HAP-1 (cell line): ENCODE results near the gene NOL12.
"Not testable (repeated sequence)": the region's sequence is repeated elsewhere in the genome, so short reads cannot be mapped to it uniquely, and the experiment has no call there.

ENCODE experiments used
- DNase-seq, 2 experiments: peaks; one replicate each; pipeline ENCODE4 v3.0.0-alpha.2; 2016 to 2020; ENCODE audit warnings: low spot score in 2 of 2
- H3K27me3 ChIP-seq: fragments of 250-450 bp; sonication (Bioruptor Pico); 2 replicates; pipeline ENCODE4 v1.5.1; 2020; ENCODE audit warnings: low read depth, mild to moderate bottlenecking, moderate library complexity
- H3K36me3 ChIP-seq: fragments of 250-450 bp; sonication (Bioruptor Pico); replicated peaks from 2 replicates; pipeline ENCODE4 v1.5.1; 2020; ENCODE audit warnings: mild to moderate bottlenecking
- H3K4me1 ChIP-seq: fragments of 250-450 bp; sonication (Bioruptor Pico); 2 replicates; pipeline ENCODE4 v1.5.1; 2020; ENCODE audit warnings: mild to moderate bottlenecking
- H3K4me3 ChIP-seq: fragments of 250-450 bp; sonication (Bioruptor Pico); 2 replicates; pipeline ENCODE4 v1.5.1; 2020; ENCODE audit warnings: mild to moderate bottlenecking, moderate library complexity
- H3K9me3 ChIP-seq: fragments of 250-450 bp; sonication (Bioruptor Pico); 2 replicates; pipeline ENCODE4 v1.5.1; 2020; ENCODE audit warnings: mild to moderate bottlenecking, moderate library complexity
- in situ Hi-C: fragments of 300-500 bp; cut with MboI; formaldehyde crosslinking; loops from 3 replicates; pipeline ENCODE4 v1.14.3; 2020; ENCODE audit warnings: low sequenced_read_pairs, inconsistent platforms, mixed read lengths

NOL12 gene

DNA sequence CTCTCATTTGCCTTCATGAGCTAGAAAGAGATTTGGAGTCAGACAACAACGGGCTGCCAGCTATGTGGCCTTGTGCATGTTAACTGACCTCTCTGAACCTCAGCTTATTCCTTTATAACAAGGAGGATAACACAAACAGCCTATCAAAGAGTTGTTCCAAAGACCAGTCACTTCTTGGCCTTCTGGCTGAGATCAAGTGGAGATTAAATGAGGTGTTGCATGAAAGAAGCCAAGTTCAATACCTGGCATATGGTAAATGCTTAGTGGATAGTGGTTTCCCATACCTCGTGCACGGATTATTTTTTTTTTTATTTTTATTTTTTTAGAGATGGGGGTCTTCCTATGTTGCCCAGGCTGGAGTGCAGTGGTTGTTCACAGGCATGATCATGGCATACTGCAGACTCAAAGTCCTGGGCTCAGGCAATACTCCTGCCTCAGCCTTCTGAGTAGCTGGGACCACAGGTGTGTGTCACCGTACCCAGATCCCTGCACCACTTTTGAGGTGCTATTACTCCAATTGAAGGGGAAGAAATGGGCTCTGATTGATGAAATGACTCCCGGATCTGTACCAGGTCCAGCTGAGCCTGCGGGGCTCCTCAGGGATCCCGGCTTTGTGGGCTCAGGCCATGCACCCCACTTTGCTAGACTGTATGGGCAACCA lies 5.8 kb upstream of the NOL12 start:
- Histone ChIP-seq H3K4me1 (peaks cover 17% of the 10 kb centered on the region), H3K27me3 (no peaks in the 10 kb centered on the region), H3K9me3 (no peaks in the 10 kb centered on the region), H3K36me3 (no peaks in the 10 kb centered on the region), H3K4me3 (no peak overlapping the region)
- in situ Hi-C loops, result no loop called here
- no peak for DNase-seq

DNA sequence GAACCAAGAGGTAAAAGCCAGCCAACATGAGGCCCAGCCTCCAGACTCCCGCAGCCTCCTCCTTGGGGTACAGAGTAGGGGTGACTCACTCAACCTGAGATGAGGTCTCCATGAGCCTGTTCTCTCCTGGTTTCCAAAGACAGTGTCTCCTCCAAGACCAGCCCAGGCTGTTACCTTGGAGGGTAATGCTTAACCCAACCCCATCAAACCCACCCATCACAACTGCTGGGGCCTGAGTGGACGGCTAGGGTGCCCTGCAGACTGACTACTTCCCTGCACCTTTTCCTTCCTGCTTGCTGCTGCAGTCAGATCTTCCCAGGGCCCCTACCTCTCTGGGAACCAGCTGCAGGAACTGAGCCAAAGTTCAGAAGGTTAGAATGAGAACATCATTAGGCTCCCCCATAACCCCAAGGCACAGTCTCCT lies 5.1 kb upstream of the NOL12 start:
- in situ Hi-C loops, result no loop called here
- no peak for DNase-seq
- Histone ChIP-seq H3K9me3 (no peaks in the 10 kb centered on the region), H3K4me1 (peaks cover 14% of the 10 kb centered on the region), H3K4me3 (no peak overlapping the region), H3K36me3 (no peaks in the 10 kb centered on the region), H3K27me3 (no peaks in the 10 kb centered on the region)

DNA sequence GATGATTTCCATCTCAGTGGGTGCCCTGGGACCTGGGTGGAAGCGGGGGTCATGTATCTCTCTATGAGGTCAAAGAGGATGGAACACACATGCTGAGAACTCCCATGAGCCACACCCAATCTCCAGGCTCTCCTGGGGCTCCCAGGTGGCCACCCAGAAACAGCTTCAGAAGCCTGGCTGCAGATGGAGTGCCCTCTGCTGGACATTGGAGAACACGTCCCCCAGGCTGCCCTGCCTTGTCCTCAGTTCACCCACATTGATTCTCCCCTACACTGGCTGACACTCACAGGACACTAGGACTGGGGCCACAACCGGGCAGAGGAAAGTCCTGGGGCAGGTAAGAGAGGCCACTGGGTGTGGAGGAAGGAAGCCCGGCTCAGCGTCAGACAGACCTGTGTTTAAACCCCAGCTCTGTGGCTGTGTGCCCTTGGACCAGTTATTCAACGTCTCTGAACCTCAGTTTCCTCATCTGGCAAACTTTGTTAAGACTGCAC lies 4.5 kb upstream of the NOL12 start:
- Histone ChIP-seq H3K9me3 (no peaks in the 10 kb centered on the region), H3K4me1 (peaks cover 9% of the 10 kb centered on the region), H3K27me3 (no peaks in the 10 kb centered on the region), H3K4me3 (no peak overlapping the region), H3K36me3 (no peaks in the 10 kb centered on the region; the same call in 1 of the 2 replicates)
- peak; percentile 72 to 87 for DNase-seq
- in situ Hi-C loops, result no loop called here

DNA sequence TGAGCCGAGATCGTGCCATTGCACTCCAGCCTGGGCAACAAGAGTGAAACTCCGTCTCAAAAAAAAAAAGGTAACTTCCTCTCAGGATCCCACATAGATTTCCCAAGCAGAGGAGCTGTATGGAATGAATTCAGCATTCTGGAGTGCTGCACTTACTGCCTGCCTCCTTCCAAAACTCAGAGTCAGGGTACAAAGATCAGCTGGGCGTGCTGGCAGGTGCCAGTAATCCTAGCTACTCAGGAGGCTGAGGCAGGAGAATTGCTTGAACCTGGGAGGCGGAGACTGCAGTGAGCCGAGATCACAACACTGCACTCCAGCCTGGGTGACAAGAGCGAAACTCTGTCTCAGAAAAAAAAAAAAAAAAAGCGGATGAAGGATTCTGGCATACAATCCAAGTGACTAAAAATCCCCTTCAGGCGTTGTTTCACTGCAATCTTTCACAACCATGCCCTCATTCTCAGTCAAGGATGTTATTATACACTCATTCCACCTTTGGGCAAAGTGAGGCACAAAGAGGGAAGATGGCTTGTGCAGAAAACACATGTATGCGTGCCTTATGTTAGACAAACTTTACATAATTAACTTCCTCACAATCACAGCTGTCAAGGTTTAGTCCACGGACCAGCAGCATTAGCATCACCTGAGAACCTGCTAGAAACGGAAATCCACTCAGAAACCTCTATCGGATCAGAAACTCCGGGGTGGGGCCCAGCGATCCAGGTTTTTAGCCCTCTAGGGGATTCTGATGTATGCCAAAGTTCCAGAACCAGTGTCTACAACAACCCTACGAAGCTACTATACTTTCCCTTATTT lies 1.1 kb upstream of the NOL12 start:
- in situ Hi-C loops, result no loop called here
- Histone ChIP-seq H3K9me3 (no peaks in the 10 kb centered on the region), H3K27me3 (no peaks in the 10 kb centered on the region), H3K4me3 (no peak overlapping the region), H3K4me1 (peaks cover 2% of the 10 kb centered on the region; the same call in 1 of the 2 replicates), H3K36me3 (peaks cover 18% of the 10 kb centered on the region)
- no peak for DNase-seq

DNA sequence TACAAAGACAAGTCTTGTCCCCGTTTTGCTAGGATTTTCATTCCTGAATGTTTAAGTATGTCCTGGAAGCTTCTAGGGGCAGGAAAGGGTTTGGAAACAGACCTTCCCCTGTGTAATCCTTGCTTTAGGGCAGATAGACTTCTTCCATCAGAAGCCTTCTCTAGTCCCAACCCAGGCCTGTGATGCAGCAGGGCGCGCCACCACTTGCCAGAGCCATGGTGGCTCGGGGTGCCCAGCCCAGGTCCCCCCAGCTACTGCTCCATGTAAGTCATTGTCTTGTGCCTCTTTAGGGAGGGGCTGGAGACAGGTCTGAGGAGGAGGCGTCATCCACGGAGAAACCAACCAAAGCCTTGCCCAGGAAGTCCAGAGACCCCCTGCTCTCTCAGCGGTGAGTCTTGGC lies 4.3 kb downstream of the NOL12 start:
- H3K9me3 ChIP-seq, result no peaks in the 10 kb centered on the region
- in situ Hi-C loops, result no loop called here
- no peak for DNase-seq
- H3K4me1 ChIP-seq, result peaks cover 2% of the 10 kb centered on the region; the same call in 1 of the 2 replicates
- H3K4me3 ChIP-seq, result no peak overlapping the region
- peaks cover 52% of the 10 kb centered on the region for H3K36me3 ChIP-seq
- no peaks in the 10 kb centered on the region for H3K27me3 ChIP-seq

DNA sequence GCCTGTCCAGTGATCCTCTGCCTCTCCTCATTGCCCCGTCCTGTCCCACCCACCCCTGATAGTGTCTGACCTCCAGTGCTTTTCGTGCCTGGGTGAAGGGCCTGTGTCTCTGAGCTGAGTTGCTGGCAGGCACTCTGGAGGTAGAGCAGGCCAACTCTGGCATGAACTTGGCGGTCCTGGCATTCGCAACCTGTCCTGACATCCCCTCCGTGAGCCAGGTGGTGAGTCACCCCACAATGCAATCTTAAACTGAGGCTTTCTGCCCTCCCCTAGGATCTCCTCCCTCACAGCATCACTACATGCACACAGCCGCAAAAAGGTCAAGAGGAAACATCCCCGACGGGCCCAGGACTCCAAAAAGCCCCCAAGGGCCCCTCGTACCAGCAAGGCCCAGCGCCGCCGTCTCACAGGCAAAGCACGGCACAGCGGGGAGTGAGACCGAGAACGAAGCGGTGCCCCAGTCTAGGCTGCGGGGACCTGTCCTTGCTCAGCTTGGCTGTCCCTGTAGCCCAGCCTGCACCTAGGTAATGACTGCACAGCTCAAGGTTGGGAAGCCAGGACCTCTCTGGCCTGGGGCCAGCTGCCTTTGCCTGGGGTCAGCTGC lies 4.9 kb downstream of the NOL12 start:
- Histone ChIP-seq H3K36me3 (peaks cover 52% of the 10 kb centered on the region), H3K9me3 (no peaks in the 10 kb centered on the region), H3K4me1 (peaks cover under 1% of the 10 kb centered on the region; the same call in 1 of the 2 replicates), H3K4me3 (no peak overlapping the region), H3K27me3 (no peaks in the 10 kb centered on the region)
- in situ Hi-C loops, result no loop called here
- DNase-seq, result no peak

DNA sequence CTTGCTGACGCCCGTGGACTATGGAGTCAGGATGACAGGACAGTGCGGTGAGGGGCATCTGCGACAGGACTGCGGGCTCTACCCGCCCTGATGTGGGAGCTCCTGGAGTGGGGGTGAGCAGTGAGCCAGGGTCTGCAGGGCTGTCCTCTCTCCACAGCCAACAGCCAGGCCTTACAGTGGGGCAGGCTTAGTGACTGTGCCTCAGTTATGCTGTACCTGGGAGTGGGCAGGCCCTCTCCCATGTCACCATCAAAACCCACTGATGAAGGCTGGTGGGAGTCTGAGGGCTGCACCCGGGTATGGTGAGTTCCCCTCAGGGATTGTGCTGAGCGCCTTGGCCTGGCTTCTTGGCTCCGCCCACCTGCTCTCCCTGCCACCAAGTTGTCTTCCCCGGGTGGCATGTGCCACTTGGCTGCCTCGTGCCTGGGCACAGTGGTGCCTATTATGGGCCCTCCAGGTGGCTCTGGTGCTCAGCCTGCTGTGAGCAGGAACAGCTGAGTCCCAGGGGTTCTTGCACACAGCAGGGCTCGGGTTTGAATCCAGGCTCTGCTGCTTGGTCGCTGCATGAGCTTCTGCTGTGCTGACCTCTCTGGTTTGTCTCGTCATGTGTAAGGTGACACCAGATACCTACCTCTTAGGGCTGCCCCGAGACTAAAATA lies 6.6 kb downstream of the NOL12 start:
- in situ Hi-C loops, result no loop called here

DNA sequence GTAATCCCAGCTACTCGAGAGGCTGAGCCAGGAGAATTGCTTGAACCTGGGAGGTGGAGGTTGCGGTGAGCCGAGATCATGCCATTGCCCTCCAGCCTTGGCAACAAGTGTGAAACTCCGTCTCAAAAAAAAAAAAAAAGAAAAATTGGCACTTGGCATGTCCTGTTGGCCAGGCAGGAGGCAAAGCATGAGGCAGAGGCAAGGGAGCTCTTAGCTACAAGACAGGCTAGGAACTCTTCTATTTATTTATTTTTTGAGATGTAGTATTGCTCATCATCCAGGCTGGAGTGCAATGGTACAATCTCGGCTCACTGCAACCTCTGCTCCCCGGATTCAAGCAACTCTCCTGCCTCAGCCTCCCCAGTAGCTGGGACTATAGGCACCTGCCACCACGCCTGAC lies 8.0 kb downstream of the NOL12 start:
- H3K27me3 ChIP-seq, H3K4me3 ChIP-seq, DNase-seq, in situ Hi-C loops, H3K9me3 ChIP-seq, H3K4me1 ChIP-seq: not testable (repeated sequence)
- H3K36me3 ChIP-seq, result peaks cover 41% of the 10 kb centered on the region

More for the DNA sequence above, 6.6 kb downstream of the NOL12 start:
- H3K27me3 ChIP-seq, result no peaks in the 10 kb centered on the region
- H3K4me1 ChIP-seq, result peaks cover 5% of the 10 kb centered on the region
- no peak overlapping the region for H3K4me3 ChIP-seq
- no peak for DNase-seq
- H3K9me3 ChIP-seq, result no peaks in the 10 kb centered on the region
- peaks cover 52% of the 10 kb centered on the region for H3K36me3 ChIP-seq

DNA sequence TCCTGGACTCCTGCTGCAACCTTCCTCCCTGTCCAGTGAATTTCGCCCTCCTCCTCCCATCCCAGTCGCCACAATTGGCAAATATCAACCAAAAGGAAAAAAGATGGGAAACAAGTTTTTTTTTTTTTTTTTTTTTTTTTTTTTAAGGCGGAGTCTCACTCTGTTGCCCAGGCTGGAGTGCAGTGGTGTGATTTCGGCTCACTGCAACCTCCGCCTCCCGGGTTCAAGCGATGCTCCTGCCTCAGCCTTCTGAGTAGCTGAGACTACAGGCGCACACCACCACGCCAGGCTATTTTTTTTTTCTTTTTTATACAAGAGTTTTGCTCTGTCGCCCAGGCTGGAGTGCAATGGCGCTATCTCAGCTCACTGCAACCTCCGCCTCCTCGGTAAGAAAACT lies 10.1 kb downstream of the NOL12 start:
- DNase-seq, H3K4me3 ChIP-seq, H3K27me3 ChIP-seq, in situ Hi-C loops, H3K9me3 ChIP-seq, H3K4me1 ChIP-seq: not testable (repeated sequence)
- peaks cover 24% of the 10 kb centered on the region for H3K36me3 ChIP-seq

DNA sequence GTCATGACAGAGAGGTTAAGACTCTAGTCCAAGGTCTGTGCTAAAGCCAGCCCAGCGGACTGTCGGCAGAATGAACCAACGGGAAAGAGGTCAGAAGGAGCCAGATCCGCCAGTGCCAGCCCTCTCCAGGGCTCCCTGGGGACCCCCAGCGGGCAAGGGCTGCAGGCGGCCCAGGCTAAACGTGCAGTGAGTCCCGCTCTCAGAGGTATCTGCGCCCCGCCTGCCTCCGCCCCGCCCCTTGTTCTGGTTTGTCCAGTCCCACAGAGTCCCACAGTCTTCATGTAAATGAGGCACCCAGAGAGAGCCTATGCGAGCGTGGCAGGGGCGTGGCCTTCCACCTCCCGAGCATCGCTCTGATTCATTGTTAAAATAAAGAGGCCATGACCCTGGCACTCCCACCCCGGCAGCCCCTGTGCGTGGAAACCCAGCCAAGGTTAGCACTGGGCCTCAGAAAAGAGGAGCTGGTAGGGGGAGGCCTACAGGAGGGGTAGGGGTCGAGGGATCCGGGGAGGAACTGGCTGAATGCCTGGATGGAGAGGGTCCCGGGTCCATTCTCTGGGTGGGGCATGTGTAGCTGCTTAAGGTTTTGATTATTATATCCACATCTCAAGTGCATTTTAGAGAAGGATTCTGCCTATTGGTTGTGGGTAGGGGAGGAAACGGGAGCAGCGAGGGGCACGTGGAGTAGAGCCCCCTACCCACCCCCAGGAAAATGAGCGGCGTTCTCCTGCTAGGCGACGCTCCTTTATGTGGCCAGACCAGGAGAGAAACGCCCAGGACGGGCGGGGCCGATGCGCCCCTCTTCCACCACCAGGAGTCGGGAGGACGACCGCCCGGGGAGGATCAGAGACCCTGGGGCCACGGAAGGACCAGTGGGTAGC lies 10.8 kb downstream of the NOL12 start, which contains the start of gene TRIOBP:
TSS of gene TRIOBP (plus strand) at position 392 of the 881 bp plus-strand sequence. CDS start 4,318 bp downstream, outside the sequence.
- in situ Hi-C loops, result no loop called here
- H3K4me3 ChIP-seq, result no peak within 1 kb of the TSS; the same call in 1 of the 2 replicates
- peaks cover 5% of the 10 kb centered on the region for H3K4me1 ChIP-seq
- no peaks in the 10 kb centered on the region for H3K27me3 ChIP-seq
- DNase-seq, result peak; percentile 98 to 100
- peaks cover 21% of the 10 kb centered on the region for H3K36me3 ChIP-seq
- H3K9me3 ChIP-seq, result no peaks in the 10 kb centered on the region

DNA sequence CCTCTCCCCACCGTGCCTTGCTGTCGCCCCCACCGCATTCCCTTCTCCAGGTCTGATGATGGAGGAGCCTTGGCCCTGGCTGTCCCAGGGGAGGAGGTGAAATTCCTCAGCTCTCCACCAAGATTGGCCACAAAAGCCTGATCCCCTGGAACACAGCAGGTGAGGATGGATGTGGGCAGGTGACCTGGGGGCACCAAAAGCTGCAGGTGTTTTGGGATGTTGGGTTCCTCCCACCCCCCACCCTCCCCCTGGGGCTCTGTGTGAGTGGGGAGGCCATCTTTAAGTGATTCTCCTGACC lies 11.3 kb downstream of the NOL12 start:
- in situ Hi-C loops, result no loop called here
- Histone ChIP-seq H3K4me3 (no peak overlapping the region), H3K9me3 (no peaks in the 10 kb centered on the region), H3K4me1 (peaks cover 5% of the 10 kb centered on the region), H3K36me3 (peaks cover 15% of the 10 kb centered on the region), H3K27me3 (no peaks in the 10 kb centered on the region)
- no peak for DNase-seq

DNA sequence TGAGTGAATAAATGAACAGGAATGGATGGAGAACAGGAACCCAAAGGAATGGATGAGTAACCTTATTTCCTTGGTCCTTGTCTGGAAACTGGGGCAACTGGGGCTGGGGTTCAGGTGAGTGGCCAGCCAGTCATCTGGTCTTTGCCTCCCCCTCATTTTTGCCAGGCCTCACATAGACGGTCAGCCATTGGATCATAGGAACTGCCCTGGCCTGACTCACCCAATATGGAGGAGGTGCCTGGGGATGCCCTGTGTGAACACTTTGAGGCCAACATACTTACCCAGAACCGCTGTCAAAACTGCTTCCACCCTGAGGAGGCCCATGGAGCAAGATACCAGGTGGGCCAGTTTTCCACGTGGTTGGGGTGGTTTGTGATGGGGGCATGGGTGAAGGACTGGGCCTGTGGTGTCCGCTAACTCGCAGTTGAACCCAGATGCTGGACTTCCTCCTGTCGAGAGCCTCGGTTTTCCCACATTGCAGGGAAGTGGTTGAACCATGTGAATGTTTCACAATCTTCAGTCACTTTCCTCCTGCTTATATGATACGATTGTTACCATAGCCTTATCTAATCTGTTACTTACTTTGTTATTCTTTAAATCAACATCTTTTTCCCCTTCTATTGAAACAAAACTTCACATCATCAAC lies 15.1 kb downstream of the NOL12 start:
- Histone ChIP-seq H3K27me3 (no peaks in the 10 kb centered on the region), H3K9me3 (no peaks in the 10 kb centered on the region), H3K4me3 (no peak overlapping the region), H3K4me1 (peaks cover 5% of the 10 kb centered on the region), H3K36me3 (no peaks in the 10 kb centered on the region)
- in situ Hi-C loops, result no loop called here
- no peak for DNase-seq
